GM19351 (cell line): Measurements from ENCODE around the gene ZBTB8A.

ENCODE experiments used
- ATAC-seq: cut with Tn5 transposase; IDR thresholded peaks from one replicate; pipeline ENCODE4 v1.9.1; 2021; ENCODE audit warnings: mild to moderate bottlenecking, moderate library complexity; ENCODE audit not compliant: unreplicated experiment

The ZBTB8A gene

GRCh38 chr1:32651461-32652073 is 112.3 kb downstream of the ZBTB8A start:
- ATAC-seq, result peak; percentile 24

- ATAC-seq, result no peak
These were observed 113.2 kb downstream of the ZBTB8A start for GRCh38 chr1:32652244-32652962.
